ENCODE measurements around the gene TRIM63.

The TRIM63 gene

GRCh38 chr1:26084844-26085243 is 17.4 kb upstream of the TRIM63 start:
- no peak for DNase-seq (ENCODE audit: low read depth)

GRCh38 chr1:26084091-26084561 is 16.7 kb upstream of the TRIM63 start:
- DNase-seq (ENCODE audit: low read depth): no peak

GRCh38 chr1:26083208-26083607 is 15.8 kb upstream of the TRIM63 start:
- no peak for DNase-seq (ENCODE audit: low read depth)

GRCh38 chr1:26082020-26082350 is 14.6 kb upstream of the TRIM63 start:
- no peak for DNase-seq (ENCODE audit: low read depth)

GRCh38 chr1:26081267-26082019 is 14.0 kb upstream of the TRIM63 start:
- no peak for DNase-seq (ENCODE audit: low read depth)

GRCh38 chr1:26079960-26080814 is 12.8 kb upstream of the TRIM63 start:
- no peak for DNase-seq (ENCODE audit: low read depth)

- DNase-seq (ENCODE audit: low read depth): no peak
Measured at GRCh38 chr1:26079178-26079563, 11.7 kb upstream of the TRIM63 start.

GRCh38 chr1:26078286-26079177 is 11.1 kb upstream of the TRIM63 start:
- DNase-seq (ENCODE audit: low read depth): no peak

- DNase-seq (ENCODE audit: low read depth): no peak
Measured at GRCh38 chr1:26077524-26077923, 10.1 kb upstream of the TRIM63 start.

GRCh38 chr1:26075421-26076144 is 8.2 kb upstream of the TRIM63 start:
- no peak for DNase-seq (ENCODE audit: low read depth)

- DNase-seq (ENCODE audit: low read depth): no peak
Measured at GRCh38 chr1:26072305-26072704, 4.9 kb upstream of the TRIM63 start.

- no peak for DNase-seq (ENCODE audit: low read depth)
Measured at GRCh38 chr1:26070963-26071342, 3.5 kb upstream of the TRIM63 start.

- no peak for DNase-seq (ENCODE audit: low read depth)
Measured at GRCh38 chr1:26070296-26070962, 3.0 kb upstream of the TRIM63 start.

GRCh38 chr1:26069941-26070295 is 2.5 kb upstream of the TRIM63 start:
- DNase-seq (ENCODE audit: low read depth): no peak

GRCh38 chr1:26066857-26067256 is 573 bp downstream of the TRIM63 start:
- DNase-seq (ENCODE audit: low read depth): no peak

GRCh38 chr1:26066160-26066559 is 1.3 kb downstream of the TRIM63 start:
- DNase-seq (ENCODE audit: low read depth): no peak

- no peak for DNase-seq (ENCODE audit: low read depth)
Measured at GRCh38 chr1:26064553-26064952, 2.9 kb downstream of the TRIM63 start.

GRCh38 chr1:26060832-26061574 is 6.4 kb downstream of the TRIM63 start:
- no peak for DNase-seq (ENCODE audit: low read depth)

- DNase-seq (ENCODE audit: low read depth): no peak
Measured at GRCh38 chr1:26059906-26060305, 7.5 kb downstream of the TRIM63 start.

GRCh38 chr1:26058052-26058595 is 9.3 kb downstream of the TRIM63 start:
- DNase-seq (ENCODE audit: low read depth): no peak
